Caki2 (cell line): ENCODE data around the gene CRMP1. TPM values are rescaled to one million over a fixed set of nuclear protein-coding genes. Genes with fewer than 3 reads are reported as not detected.
"Not testable (repeated sequence)": the region's sequence is repeated elsewhere in the genome, so short reads cannot be mapped to it uniquely, and the experiment has no call there.

ENCODE experiments used
- DNase-seq: peaks from one replicate; pipeline ENCODE4 v3.0.0-alpha.2; 2015; ENCODE audit warnings: low read depth
- in situ Hi-C: cut with HindIII; loops from 2 replicates; pipeline ENCODE4 v1.10.0; 2016; ENCODE audit warnings: low sequenced_read_pairs, low pct_unique_long_range_greater_than_20kb, mixed read lengths
- total RNA-seq: library from RNA; depleted of rRNA; stranded (reverse); fragments of >200 nt; shearing (Covaris generic); gene quantifications from 2 replicates; pipeline ENCODE4 v1.2.3, GENCODE V29; 2014; ENCODE audit warnings: low replicate concordance

Gene CRMP1
- total RNA-seq, 1 experiment from 2014 or later, result not detected

GRCh38 chr4:5839751-5840674 lies 52.9 kb downstream of the CRMP1 start:
- DNase-seq, result no peak
- in situ Hi-C loops, result no loop called here

- no peak for DNase-seq
These were observed 53.6 kb downstream of the CRMP1 start for GRCh38 chr4:5839332-5839731.

GRCh38 chr4:5837483-5837882 lies 55.4 kb downstream of the CRMP1 start:
- in situ Hi-C loops, DNase-seq: not testable (repeated sequence)

More at GRCh38 chr4:5839332-5839731, 53.6 kb downstream of the CRMP1 start:
- in situ Hi-C loops, result no loop called here

GRCh38 chr4:5836943-5837342 lies 55.9 kb downstream of the CRMP1 start:
- in situ Hi-C loops, result no loop called here
- no peak for DNase-seq

- in situ Hi-C loops, result no loop called here
- DNase-seq, result no peak
These were observed 64.9 kb downstream of the CRMP1 start for GRCh38 chr4:5828005-5828391.

GRCh38 chr4:5827108-5828004 lies 65.5 kb downstream of the CRMP1 start:
- DNase-seq, result no peak
- in situ Hi-C loops, result no loop called here

- no peak for DNase-seq
- in situ Hi-C loops, result no loop called here
These were observed 66.3 kb downstream of the CRMP1 start for GRCh38 chr4:5826437-5827107.

GRCh38 chr4:5825321-5826041 lies 67.4 kb downstream of the CRMP1 start:
- in situ Hi-C loops, result no loop called here
- no peak for DNase-seq

GRCh38 chr4:5824635-5825034 lies 68.3 kb downstream of the CRMP1 start:
- DNase-seq, result peak; percentile 14
- in situ Hi-C loops, result no loop called here

- in situ Hi-C loops, result no loop called here
- DNase-seq, result no peak
These were observed 68.7 kb downstream of the CRMP1 start for GRCh38 chr4:5824227-5824626.

- in situ Hi-C loops, result no loop called here
- DNase-seq, result no peak
These were observed 69.2 kb downstream of the CRMP1 start for GRCh38 chr4:5823542-5824211.

GRCh38 chr4:5822619-5823018 lies 70.3 kb downstream of the CRMP1 start:
- no peak for DNase-seq
- in situ Hi-C loops, result no loop called here

GRCh38 chr4:5821665-5822358 lies 71.1 kb downstream of the CRMP1 start:
- no peak for DNase-seq
- in situ Hi-C loops, result no loop called here

- in situ Hi-C loops, result no loop called here
- no peak for DNase-seq
These were observed 76.0 kb downstream of the CRMP1 start for GRCh38 chr4:5816851-5817375.

GRCh38 chr4:5816101-5816500 lies 76.8 kb downstream of the CRMP1 start:
- in situ Hi-C loops, result no loop called here

GRCh38 chr4:5815641-5816040 lies 77.2 kb downstream of the CRMP1 start:
- DNase-seq, result no peak
- in situ Hi-C loops, result no loop called here

More at GRCh38 chr4:5816101-5816500, 76.8 kb downstream of the CRMP1 start:
- DNase-seq, result no peak

- in situ Hi-C loops, result no loop called here
- no peak for DNase-seq
These were observed 78.5 kb downstream of the CRMP1 start for GRCh38 chr4:5814421-5814820.
